ENCODE data around the gene WDR19.

The WDR19 gene

DNA sequence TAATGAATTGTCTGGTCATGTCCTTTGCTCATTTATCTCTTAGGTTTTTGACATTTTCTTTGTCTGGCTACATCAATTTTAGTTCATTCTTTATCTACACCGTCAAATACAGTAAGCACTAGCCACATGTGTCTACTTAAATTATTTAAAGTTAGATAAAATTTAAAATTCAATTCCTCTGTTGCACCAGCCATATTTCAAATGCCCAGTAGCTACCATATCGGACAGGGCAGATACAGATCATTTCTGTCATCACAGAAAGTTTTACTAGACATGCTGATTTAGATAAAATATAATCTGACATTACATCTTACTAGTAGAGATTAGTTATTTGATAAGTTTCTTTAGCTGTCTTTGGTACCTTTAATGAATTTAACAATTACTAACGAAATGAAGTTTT, 61.1 kb downstream of the WDR19 start:
- peaks cover 70% of the 10 kb centered on the region for H3K36me3 Mint-ChIP-seq (ENCODE audit: low read depth)
- no peaks in the 10 kb centered on the region for H3K27me3 Mint-ChIP-seq (ENCODE audit: low read depth)
- H3K9me3 Mint-ChIP-seq: peaks cover 14% of the 10 kb centered on the region
- no peak overlapping the region for H3K4me3 Mint-ChIP-seq
- no peak for TF ChIP-seq CTCF (IDR thresholded peaks at IDR 0.05; ENCODE audit: unreplicated experiment in 3 of 3)
- no peaks in the 10 kb centered on the region for H3K4me1 Mint-ChIP-seq
- no peak overlapping the region for H3K27ac Mint-ChIP-seq

- Mint-ChIP-seq H3K9me3 (peaks cover 5% of the 10 kb centered on the region), H3K27me3 (ENCODE audit: low read depth) (no peaks in the 10 kb centered on the region), H3K4me1 (peaks cover 10% of the 10 kb centered on the region), H3K36me3 (ENCODE audit: low read depth) (peaks cover 53% of the 10 kb centered on the region), H3K27ac (peak overlapping the region in 2 of 3 experiments; percentile 60 to 79), H3K4me3 (no peak overlapping the region)
- peak in 1 of 3 experiments; percentile 16 for TF ChIP-seq CTCF (IDR thresholded peaks at IDR 0.05; ENCODE audit: unreplicated experiment in 3 of 3)
These were observed 72.9 kb downstream of the WDR19 start for GRCh38 chr4:39255266-39255665.

DNA sequence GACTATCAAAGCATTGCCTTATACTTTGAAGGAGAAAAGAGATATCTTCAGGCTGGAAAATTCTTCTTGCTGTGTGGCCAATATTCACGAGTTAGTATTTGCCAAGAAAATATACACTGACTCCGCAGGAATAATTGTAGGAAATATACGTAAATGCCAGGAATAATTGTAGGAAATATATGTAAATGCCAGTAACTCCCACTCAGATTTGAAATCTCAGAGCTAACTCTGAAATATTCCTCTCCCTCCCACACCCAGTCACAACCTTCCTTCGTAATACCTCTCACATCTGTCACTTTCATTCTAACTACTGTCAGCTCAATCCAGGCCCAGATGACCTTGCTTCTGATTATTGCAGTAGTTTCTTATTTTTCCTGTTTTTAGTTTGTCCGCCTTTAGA, 73.5 kb downstream of the WDR19 start:
- H3K27ac Mint-ChIP-seq: peak overlapping the region; percentile 9 to 79 (median 38)
- no peak for TF ChIP-seq CTCF (IDR thresholded peaks at IDR 0.05; ENCODE audit: unreplicated experiment in 3 of 3)
- no peak overlapping the region for H3K4me3 Mint-ChIP-seq
- H3K9me3 Mint-ChIP-seq: peaks cover 2% of the 10 kb centered on the region
- peaks cover 10% of the 10 kb centered on the region for H3K4me1 Mint-ChIP-seq
- no peaks in the 10 kb centered on the region for H3K27me3 Mint-ChIP-seq (ENCODE audit: low read depth)
- H3K36me3 Mint-ChIP-seq (ENCODE audit: low read depth): peaks cover 50% of the 10 kb centered on the region

DNA sequence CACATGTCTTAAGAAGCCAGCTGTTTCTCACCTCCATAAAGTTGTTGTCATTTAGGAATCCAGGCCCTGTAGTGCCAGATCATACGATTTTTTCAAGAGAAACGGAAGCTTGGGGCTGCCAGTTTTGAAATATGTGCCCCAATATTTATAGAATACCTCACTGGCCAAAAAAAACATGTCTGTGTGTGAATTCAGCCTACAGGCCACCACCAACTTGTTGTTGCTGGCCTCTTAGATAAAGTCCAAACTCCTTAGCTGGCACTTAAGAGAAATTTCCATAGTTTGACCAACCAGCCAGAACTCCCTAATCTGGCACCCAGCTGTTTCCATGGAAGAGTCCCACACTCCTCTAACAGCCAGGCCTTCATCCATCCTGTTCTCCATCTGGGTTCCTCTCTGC, 74.1 kb downstream of the WDR19 start:
- no peak overlapping the region for H3K4me3 Mint-ChIP-seq
- no peaks in the 10 kb centered on the region for H3K27me3 Mint-ChIP-seq (ENCODE audit: low read depth)
- no peak for TF ChIP-seq CTCF (IDR thresholded peaks at IDR 0.05; ENCODE audit: unreplicated experiment in 3 of 3)
- peak overlapping the region; percentile 9 to 79 (median 38) for H3K27ac Mint-ChIP-seq
- peaks cover 2% of the 10 kb centered on the region for H3K9me3 Mint-ChIP-seq
- H3K4me1 Mint-ChIP-seq: peaks cover 10% of the 10 kb centered on the region
- H3K36me3 Mint-ChIP-seq (ENCODE audit: low read depth): peaks cover 54% of the 10 kb centered on the region

GRCh38 chr4:39259571-39260330, 77.4 kb downstream of the WDR19 start:
- no peak overlapping the region for H3K4me3 Mint-ChIP-seq
- peaks cover 2% of the 10 kb centered on the region for H3K9me3 Mint-ChIP-seq
- no peaks in the 10 kb centered on the region for H3K27me3 Mint-ChIP-seq (ENCODE audit: low read depth)
- peaks cover 69% of the 10 kb centered on the region for H3K36me3 Mint-ChIP-seq (ENCODE audit: low read depth)
- H3K4me1 Mint-ChIP-seq: peaks cover 10% of the 10 kb centered on the region
- no peak for TF ChIP-seq CTCF (IDR thresholded peaks at IDR 0.05; ENCODE audit: unreplicated experiment in 3 of 3)
- H3K27ac Mint-ChIP-seq: peak overlapping the region in 2 of 3 experiments; percentile 17 to 88

- H3K36me3 Mint-ChIP-seq (ENCODE audit: low read depth): peaks cover 65% of the 10 kb centered on the region
- H3K27ac Mint-ChIP-seq: no peak overlapping the region
- TF ChIP-seq CTCF (IDR thresholded peaks at IDR 0.05; ENCODE audit: unreplicated experiment in 3 of 3): no peak
- H3K27me3 Mint-ChIP-seq (ENCODE audit: low read depth): no peaks in the 10 kb centered on the region
- peaks cover 5% of the 10 kb centered on the region for H3K4me1 Mint-ChIP-seq
- no peak overlapping the region for H3K4me3 Mint-ChIP-seq
- peaks cover 2% of the 10 kb centered on the region for H3K9me3 Mint-ChIP-seq
These were observed 81.6 kb downstream of the WDR19 start for GRCh38 chr4:39263895-39264294.

Measured in nephron (organoid).